ENCODE data around the gene BCAT1.

The BCAT1 gene

DNA sequence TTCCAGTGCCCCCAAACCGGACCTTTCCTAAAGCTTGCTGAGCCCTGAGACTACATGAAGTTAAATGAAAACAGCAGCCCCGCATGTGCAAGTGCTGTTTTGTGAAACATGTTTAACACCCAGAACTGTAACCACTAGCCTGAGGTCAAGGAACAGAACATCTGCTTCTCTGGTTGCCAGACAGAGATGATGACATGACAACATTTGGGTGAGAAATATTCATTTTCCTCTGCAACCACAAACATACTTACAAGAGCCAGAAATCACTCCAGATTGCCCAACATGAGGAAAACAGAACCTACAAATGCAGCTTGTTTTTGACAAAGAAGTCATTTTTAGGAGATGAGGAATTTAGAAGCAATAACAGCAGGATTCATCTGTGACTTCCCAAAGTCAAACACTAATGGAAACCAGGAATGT, 110.4 kb downstream of the BCAT1 start:
- no peak overlapping the region for H2AFZ ChIP-seq (ENCODE audit: low read depth, low read length)
- H3K4me2 ChIP-seq (ENCODE audit: insufficient read depth, low read length), result no peak overlapping the region
- H3K79me2 ChIP-seq (ENCODE audit: insufficient read depth, low read length), result no peaks in the 10 kb centered on the region
- H3K9me3 ChIP-seq (ENCODE audit: insufficient read depth, low read length, severe bottlenecking), result no peaks in the 10 kb centered on the region
- peaks cover 23% of the 10 kb centered on the region; the same call in 1 of the 2 replicates for H3K4me1 ChIP-seq (ENCODE audit: insufficient read depth, low read length)
- H4K20me1 ChIP-seq (ENCODE audit: insufficient read depth, low read length), result no peaks in the 10 kb centered on the region
- DNase-seq (no peak), ATAC-seq (ENCODE audit: insufficient read depth, low read depth) (peak; percentile 60)
- H3K4me3 ChIP-seq (ENCODE audit: low read depth in 1 of 2, low read length in 2 of 2), result no peak overlapping the region
- TF ChIP-seq, protein P1, sequence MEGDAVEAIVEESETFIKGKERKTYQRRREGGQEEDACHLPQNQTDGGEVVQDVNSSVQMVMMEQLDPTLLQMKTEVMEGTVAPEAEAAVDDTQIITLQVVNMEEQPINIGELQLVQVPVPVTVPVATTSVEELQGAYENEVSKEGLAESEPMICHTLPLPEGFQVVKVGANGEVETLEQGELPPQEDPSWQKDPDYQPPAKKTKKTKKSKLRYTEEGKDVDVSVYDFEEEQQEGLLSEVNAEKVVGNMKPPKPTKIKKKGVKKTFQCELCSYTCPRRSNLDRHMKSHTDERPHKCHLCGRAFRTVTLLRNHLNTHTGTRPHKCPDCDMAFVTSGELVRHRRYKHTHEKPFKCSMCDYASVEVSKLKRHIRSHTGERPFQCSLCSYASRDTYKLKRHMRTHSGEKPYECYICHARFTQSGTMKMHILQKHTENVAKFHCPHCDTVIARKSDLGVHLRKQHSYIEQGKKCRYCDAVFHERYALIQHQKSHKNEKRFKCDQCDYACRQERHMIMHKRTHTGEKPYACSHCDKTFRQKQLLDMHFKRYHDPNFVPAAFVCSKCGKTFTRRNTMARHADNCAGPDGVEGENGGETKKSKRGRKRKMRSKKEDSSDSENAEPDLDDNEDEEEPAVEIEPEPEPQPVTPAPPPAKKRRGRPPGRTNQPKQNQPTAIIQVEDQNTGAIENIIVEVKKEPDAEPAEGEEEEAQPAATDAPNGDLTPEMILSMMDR (IDR thresholded peaks at IDR 0.05; ENCODE audit: borderline replicate concordance, extremely low read depth, low read length, poor library complexity, severe bottlenecking), result no peak
- TF ChIP-seq EZH2 (IDR thresholded peaks at IDR 0.05; ENCODE audit: borderline replicate concordance, low read depth, low read length, severe bottlenecking), result no peak
- no peak overlapping the region for H3K27ac ChIP-seq (ENCODE audit: low read length)
- no peak overlapping the region for H3K9ac ChIP-seq (ENCODE audit: low read depth, low read length)
- H3K36me3 ChIP-seq (ENCODE audit: insufficient read depth, low read length), result peaks cover 56% of the 10 kb centered on the region
- H3K27me3 ChIP-seq (ENCODE audit: insufficient read depth, low read length, poor library complexity), result no peaks in the 10 kb centered on the region

DNA sequence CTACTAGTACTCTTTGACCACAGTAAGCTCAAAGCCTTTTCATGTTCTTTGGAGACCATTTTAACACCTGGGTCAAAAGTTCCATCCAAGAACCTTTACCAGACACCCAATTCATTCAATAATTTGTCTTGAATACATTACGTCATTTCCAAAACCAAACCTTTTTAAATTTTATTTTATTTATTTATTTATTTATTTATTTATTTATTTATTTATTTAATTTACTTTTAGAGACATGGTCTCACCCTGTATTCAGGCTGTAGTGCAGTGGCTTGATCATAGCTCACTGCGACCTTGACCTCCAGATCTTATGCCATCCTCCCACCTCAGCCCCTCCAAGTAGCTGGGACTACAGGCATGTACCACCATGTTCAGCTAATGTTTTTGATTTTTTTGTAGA, 113.5 kb downstream of the BCAT1 start:
- no peaks in the 10 kb centered on the region for H3K79me2 ChIP-seq (ENCODE audit: insufficient read depth, low read length)
- H4K20me1 ChIP-seq (ENCODE audit: insufficient read depth, low read length), result no peaks in the 10 kb centered on the region
- no peak for TF ChIP-seq EZH2 (IDR thresholded peaks at IDR 0.05; ENCODE audit: borderline replicate concordance, low read depth, low read length, severe bottlenecking)
- TF ChIP-seq, protein P1 (IDR thresholded peaks at IDR 0.05; ENCODE audit: borderline replicate concordance, extremely low read depth, low read length, poor library complexity, severe bottlenecking), result no peak
- no peak overlapping the region for H3K4me2 ChIP-seq (ENCODE audit: insufficient read depth, low read length)
- H3K9me3 ChIP-seq (ENCODE audit: insufficient read depth, low read length, severe bottlenecking), result no peaks in the 10 kb centered on the region
- H3K27me3 ChIP-seq (ENCODE audit: insufficient read depth, low read length, poor library complexity), result no peaks in the 10 kb centered on the region
- H3K36me3 ChIP-seq (ENCODE audit: insufficient read depth, low read length), result peaks cover 54% of the 10 kb centered on the region
- ATAC-seq (ENCODE audit: insufficient read depth, low read depth) (no peak), DNase-seq (no peak)
- peaks cover 23% of the 10 kb centered on the region; the same call in 1 of the 2 replicates for H3K4me1 ChIP-seq (ENCODE audit: insufficient read depth, low read length)
- H2AFZ ChIP-seq (ENCODE audit: low read depth, low read length), result no peak overlapping the region
- peak overlapping the region; percentile 4; the same call in 1 of the 2 replicates for H3K27ac ChIP-seq (ENCODE audit: low read length)
- H3K4me3 ChIP-seq (ENCODE audit: low read depth in 1 of 2, low read length in 2 of 2), result no peak overlapping the region
- H3K9ac ChIP-seq (ENCODE audit: low read depth, low read length), result no peak overlapping the region

DNA sequence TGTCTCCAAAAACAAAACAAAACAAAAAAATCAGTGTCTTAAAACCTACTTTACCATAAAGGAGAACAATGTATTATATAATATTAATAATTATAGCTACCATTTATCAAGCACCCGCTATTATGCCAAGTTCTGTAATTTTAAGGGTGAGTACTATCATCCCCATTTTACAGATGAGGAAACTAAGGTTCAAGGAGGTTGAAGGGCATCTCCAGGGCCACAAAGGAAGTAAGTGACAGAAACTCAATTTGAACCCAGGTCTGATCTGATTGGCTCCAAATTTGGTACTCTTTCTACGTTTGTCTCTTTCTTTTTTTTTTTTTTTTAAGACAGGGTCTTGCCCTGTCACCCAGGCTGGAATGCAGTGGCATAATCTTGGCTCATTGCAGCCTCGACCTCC, 115.4 kb downstream of the BCAT1 start:
- no peak for TF ChIP-seq EZH2 (IDR thresholded peaks at IDR 0.05; ENCODE audit: borderline replicate concordance, low read depth, low read length, severe bottlenecking)
- TF ChIP-seq, protein P1 (IDR thresholded peaks at IDR 0.05; ENCODE audit: borderline replicate concordance, extremely low read depth, low read length, poor library complexity, severe bottlenecking), result no peak
- H3K79me2 ChIP-seq (ENCODE audit: insufficient read depth, low read length), result no peaks in the 10 kb centered on the region
- no peaks in the 10 kb centered on the region for H4K20me1 ChIP-seq (ENCODE audit: insufficient read depth, low read length)
- H2AFZ ChIP-seq (ENCODE audit: low read depth, low read length), result no peak overlapping the region
- H3K4me3 ChIP-seq (ENCODE audit: low read depth in 1 of 2, low read length in 2 of 2), result no peak overlapping the region
- ATAC-seq (ENCODE audit: insufficient read depth, low read depth), result no peak
- no peak overlapping the region for H3K9ac ChIP-seq (ENCODE audit: low read depth, low read length)
- DNase-seq, result no peak
- peaks cover 49% of the 10 kb centered on the region for H3K36me3 ChIP-seq (ENCODE audit: insufficient read depth, low read length)
- H3K27me3 ChIP-seq (ENCODE audit: insufficient read depth, low read length, poor library complexity), result no peaks in the 10 kb centered on the region
- no peak overlapping the region for H3K4me2 ChIP-seq (ENCODE audit: insufficient read depth, low read length)
- peaks cover 12% of the 10 kb centered on the region; the same call in 1 of the 2 replicates for H3K4me1 ChIP-seq (ENCODE audit: insufficient read depth, low read length)
- H3K9me3 ChIP-seq (ENCODE audit: insufficient read depth, low read length, severe bottlenecking), result no peaks in the 10 kb centered on the region
- H3K27ac ChIP-seq (ENCODE audit: low read length), result no peak overlapping the region

All from DND-41 (cell line).